ENCODE measurements around the gene SSBP1.
"Not testable (repeated sequence)": the region's sequence is repeated elsewhere in the genome, so short reads cannot be mapped to it uniquely, and the experiment has no call there.

The SSBP1 gene

DNA sequence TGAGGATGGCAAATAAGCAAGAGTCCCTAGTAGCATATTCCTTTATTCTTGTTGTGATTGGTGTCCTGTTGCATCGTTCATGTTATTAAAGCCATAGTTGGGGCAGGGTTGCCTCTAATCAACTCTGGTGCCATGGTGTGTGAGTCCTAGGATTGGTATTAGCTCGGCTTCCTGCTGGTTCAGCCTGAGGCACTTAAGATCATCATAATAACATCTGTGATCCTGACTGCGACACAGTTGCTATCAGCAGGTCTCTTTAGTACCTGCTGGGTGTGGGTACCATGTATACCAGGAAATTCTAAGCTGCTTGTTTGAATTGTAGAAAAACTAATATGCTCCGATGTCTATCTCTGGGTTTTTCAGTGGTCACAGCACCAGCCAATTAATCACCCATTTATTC, 28.4 kb upstream of the SSBP1 start:
- DNase-seq: no peak

DNA sequence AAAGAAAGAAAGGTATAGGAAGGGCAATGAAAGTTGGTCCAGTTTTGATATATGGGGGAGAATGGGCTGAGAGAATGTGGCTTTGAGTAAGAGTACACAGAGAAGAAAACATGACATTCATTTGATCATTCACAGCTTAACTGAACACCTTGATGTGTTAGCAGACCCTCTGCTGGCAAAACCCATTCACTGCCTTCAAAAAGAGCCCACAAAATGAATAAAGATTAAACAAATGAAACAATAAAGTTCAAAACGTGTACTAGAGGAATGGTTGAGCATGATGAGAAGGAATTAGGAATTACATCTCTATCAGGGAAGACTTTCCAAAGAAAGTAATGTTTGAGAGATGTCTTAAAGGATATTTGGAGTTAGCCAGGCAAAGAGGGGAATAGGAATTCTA, 27.9 kb upstream of the SSBP1 start:
- DNase-seq: no peak

DNA sequence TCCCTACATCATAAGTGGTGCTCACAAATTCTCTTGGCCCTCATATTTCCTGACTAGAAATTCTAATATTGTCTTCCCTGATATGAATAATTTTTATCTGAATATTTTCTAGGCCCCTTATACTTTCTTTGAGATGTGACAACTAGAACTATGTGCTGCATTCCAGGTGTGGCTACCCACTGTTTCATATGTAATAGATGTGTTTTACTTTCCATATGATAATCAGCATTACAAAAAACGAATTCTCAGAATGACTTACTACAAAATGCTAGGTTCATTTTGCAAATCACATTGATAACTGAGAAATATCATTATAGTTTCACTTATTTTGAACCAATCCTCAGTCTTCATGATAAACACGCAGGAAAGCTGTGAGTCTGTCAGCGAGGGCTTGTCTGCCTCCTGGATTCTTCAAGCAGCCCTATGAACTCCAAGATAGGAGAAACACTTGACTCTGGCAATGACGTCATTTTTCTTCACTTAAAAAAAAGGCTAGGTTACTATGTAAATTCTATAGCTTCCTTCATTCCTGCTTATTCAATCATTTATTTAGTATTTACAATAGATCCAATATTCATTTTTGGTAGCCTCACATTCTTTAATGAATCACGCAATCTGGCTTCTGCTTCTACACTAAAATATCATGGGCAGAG, 25.4 kb upstream of the SSBP1 start:
- DNase-seq: no peak

DNA sequence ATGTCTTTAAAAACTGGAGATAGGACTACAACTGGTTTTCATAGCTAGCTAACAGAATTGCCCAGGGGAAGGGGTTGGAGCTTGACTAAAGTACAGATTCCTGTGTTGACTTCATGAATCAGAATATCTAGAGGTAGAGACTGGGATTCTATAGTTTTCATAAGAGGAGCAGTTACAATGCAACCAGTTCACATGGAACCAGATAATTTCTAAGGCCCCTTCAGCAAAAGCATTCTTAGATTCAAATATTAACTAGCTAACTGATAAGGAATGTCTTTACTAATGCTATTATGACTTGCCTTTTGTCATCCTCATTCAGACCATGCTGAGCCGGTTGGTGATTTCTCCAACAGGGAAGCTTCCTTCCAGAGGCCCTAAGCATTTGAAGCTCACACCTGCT, 24.3 kb upstream of the SSBP1 start:
- no peak for DNase-seq

DNA sequence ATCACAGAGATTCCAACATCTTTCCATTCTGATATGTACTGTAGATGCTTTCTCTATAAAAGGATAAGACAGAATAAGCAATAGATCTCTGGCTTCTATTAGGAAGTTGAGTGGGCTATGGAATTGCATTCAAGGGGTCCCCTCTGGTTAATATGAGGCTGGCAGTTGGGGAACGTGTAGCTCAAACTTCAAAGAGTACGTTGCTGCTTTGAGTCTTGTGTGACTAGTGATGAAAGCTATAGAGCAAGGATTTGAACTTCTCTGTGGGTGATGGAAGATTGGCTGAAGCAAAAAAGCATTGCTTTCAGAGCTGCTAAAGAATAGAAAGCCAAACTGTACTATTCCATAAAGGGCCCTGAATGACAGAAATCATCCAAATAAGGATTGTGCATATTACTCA, 23.6 kb upstream of the SSBP1 start:
- DNase-seq: no peak

DNA sequence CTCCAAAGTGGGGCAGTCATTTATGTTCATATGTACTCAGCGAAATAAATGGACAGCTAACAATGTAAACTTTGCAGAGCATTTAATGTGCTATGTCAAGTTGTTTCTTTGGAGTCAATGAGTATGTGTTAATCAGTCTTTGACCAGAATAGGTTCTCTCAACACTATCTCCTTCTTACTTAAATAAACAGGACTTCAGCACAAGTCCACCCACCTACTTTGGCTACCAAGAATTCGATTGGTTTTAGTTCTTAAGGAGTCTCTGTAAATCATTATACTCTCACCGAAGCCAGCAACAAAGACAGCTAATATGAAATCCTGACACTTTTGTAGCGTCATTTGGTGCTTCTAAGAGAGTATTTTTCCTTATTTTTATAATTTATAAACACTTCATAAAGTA, 23.1 kb upstream of the SSBP1 start:
- no peak for DNase-seq

DNA sequence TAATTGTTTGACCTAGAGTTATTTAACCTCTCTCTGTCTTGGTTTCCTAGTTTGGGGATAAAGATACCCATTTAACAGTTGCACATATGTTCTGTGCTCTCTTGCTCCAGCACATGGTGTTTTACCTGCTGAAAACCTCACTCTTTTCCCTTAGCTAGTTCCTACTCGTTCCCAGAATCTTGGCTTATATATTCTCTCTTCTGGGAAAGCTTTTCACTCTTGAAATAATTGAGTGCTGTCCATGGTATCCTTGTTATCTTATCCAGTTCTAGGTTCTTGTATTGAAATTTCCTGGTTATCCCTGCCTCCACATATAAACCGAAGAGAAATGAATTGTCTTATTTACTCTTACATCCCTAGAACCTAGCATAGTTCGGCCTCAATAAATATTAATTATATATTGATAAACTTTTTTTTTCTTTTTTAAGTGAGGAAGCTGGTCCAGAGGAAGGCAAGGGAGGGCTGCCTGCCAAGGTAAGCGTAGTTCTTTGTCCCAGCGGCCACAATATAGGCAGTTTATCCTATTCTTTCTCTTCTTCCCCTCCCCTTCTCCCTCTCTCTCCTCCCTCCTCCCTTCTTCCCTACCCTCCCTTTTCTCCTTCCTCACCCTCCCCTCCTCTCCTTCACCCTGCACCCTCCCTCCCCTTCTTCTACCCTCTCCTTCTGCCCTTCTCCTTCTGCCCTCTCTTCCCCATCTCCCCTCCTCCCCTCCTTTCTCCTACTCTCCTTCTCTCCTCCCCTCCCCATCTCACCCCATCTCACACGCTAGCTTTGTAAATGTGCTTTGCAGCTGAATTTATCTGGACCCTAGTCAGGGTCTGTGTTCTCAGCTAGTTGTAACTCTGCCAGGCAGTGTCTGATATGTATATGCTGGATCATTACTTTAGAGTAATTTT, 22.1 kb upstream of the SSBP1 start:
- no peak for DNase-seq

DNA sequence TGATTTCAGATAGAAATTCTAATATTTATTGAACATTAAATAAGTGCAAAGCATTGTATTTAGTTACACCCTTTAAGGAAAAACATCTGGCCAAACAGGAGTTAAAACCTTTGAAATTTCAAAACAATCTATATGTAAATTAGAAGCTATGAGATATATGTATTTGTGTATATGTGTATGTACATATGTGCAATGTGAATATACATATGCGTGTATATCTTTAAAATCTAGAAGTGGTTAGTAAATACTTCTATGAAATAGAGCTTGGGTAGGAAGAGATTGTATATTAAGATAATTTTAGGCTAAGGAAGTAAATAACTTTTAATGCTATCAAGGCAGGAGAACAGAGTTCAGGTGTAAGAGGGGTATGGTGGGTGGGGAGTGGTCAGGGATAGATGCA, 20.7 kb upstream of the SSBP1 start:
- DNase-seq: no peak

DNA sequence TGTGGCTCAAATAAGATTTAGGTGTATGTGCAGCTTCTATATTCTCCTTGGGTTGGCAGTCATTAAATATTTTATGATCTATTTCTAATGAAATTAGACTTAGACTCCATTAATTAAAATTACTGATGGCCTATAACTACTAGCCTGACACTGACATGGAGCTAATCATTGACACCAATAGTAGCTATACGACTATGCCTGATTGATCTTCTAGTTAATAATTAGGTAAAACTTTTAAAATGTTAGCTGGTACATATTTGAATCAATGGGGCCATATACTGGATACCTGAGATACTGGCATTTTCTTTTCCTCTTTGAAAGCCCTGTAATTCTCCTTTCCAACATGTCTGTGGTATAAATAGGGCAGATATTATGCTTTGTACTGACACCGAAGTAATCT, 15.6 kb upstream of the SSBP1 start:
- no peak for DNase-seq

DNA sequence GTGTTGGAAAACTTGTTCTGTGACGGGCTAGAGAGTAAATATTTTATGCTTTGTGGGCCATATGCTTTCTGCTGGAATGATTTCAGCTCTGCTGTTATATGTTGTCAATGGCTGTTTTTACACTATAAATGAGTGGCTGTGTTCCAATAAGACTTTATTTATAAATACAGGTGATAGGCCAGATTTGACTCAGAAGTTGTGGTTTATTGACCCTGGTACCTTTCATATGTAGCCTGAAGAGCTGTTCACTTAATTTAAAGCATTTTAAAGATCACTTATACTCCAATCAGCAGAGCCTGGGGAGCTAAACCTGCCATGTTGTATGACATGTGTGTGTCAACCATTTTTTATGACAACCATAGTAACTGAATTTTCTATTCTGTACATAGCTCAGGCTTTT, 9.1 kb upstream of the SSBP1 start:
- DNase-seq: no peak

DNA sequence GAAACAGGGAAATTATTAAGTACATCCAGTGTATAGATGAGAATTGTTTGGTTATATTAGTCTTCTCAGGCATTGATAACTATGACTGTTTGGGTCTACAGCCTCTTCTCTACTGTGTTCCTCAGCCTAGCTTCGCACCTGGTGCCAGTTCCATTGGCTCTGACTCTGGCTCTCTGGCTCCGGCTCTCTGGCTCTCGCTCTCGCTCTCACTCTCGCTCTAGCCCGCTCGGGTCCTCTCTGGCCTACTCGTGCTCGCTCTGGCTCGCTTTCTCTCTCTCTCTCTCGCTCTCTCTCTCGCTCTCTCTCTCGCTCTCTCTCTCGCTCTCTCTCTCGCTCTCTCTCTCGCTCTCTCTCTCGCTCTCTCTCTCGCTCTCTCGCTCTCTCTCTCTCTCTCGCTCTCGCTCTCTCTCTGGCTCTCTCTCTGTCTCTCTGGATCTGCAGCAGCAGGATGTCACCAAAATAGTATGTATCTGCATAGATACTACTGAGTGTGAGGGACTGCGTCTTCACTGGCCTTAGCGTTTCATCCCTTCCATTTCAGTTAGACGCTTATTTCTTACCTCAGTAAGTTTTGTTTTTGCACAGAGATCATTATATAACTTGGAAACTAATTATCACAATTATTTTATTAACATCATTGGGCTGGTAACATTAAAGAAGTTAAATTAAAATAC, 6.5 kb upstream of the SSBP1 start:
- no peak for DNase-seq

DNA sequence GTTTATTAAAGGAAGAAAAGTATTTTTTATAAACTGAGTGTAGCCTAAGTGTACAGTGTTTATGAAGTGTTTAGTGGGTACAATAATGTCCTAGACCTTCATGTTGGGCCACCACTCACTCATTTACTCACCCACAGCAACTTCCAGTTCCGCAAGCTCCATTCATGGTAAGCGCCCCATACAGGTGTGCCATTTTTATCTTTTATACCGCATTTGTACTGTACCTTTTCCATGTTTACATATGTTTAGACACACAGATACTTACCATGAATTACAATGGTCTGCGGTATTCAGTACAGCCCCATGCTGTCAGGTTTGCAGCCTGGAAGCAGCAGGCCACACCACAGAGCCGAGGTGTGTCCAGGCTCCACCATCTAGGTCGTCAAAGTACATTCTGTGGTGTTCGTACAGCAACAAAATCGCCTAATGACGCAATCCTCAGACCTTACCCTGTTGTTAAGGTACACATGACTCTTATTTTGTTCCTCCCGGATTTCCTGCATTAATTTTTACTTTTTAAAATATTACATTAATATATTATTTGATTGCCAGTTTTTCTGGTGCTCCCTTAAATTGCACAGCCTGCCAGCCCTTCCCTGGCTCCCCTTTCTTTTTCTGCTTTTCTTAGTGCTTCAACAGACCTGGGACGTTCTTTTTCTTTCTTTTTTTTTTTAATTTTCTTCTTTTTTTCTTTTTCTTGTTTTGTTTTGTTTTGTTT, 881 bp upstream of the SSBP1 start:
- no peak for DNase-seq

DNA sequence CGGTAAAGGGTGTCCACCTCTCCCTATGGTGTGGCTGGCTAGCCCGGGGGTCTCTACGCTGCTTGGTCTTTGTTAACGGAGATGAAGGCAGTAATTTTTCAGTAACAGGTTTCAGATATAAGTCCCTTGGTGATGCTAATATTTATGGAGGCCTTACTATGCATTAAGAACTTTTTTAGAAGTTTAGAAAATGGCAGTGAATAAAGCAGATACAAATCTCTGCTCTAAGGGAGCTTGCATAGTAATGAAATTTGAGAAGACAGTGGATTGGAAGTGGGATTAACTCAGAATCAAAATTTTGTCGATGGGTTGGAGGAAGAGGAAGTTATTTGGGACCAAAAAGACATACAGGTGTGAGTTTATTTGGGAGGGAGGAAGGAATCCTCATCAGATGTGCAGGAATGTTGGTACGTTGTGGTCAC, 445 bp downstream of the SSBP1 start:
- no peak for DNase-seq

DNA sequence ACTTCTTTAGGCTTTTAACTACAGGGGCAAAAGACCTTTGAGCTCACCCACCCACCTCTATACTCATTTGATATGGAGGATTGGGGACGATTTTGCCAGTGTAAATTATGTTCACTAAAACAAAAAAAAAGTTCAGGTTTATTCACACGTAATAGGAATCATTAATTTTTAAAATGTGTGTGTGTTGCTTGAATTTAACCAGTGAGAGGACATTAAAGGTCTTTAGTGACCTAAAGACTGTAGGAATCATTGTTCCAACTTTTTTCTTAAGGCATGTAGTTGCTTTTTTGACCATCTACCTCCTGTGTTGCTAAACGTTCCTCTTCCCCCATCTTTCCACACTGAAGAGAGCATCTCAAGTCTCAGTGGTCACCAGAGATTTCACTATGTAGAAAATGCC, 1.1 kb downstream of the SSBP1 start:
- no peak for DNase-seq

DNA sequence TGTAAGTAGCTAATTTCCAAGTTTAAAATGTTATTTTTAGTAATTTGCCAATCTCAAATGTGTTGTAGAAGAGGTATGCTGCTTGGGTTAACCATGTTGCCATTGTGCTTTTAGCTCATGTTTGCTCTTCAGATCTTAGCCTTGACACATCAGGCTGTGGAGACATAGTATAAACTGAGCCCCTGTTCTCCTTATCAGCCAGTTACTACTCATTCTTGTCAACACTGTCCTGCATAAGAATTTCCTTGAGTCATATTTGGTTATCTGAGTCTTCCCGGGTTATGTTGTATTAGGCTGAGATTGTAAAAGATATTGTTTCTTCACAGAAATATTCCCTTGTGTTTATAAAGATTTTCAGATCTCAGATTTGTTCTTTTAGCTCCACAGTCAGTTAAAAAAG, 4.1 kb downstream of the SSBP1 start:
- no peak for DNase-seq

DNA sequence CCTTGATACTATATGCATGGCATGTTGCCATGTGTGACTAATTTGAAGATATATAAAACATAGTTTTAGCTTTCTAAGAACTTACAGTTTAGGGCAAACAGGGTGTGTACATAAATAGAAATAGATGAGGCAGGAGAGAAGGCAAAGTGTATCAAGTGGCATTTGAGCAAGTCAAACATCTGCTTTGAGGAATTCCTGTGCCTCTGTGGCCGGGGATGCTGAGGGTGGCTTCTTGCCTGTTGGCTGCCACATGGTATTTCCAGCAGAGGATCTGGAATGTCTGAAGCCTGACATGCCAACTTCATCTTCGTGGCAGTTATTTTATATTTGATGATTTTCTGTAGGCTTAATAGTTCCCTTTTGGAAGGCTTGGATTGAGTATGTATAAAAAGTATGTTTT, 6.0 kb downstream of the SSBP1 start:
- no peak for DNase-seq

DNA sequence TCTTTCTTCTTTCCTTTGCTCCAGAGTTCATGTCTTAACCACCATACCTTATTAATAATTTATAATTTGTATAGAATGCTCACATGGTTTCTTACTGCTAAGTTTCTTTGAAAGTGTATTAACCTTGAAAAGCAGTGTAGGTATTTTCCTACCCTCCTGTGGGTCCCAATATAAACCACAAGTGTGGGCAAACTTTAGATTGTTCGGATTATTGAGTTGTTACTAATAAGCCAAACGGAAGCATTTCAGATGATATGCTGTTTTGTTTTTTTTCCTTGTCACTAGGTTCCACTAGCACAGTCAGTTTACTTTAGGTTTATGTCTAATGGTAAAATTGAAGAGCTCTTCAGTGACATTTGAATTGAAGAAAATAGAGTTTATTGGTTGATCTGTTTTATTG, 10.2 kb downstream of the SSBP1 start:
- DNase-seq: no peak

DNA sequence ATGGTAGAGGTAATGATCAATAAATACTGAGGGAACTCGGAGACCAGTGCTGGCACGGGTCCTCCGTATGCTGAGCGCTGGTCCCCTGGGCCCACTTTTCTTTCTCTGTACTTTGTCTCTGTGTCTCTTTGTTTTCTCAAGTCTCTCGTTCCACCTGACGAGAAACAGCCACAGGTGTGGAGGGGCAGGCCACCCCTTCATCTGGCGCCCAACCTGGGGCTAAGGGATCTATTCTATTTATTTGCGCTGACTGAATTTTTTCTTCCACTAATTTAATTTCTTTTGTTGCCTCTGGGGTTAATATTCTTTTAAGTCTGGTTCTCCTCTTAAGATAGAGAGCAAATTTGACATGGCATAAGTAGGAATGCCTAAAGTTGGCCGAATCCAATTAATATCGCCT, 13.7 kb downstream of the SSBP1 start:
- DNase-seq: peak; percentile 20

DNA sequence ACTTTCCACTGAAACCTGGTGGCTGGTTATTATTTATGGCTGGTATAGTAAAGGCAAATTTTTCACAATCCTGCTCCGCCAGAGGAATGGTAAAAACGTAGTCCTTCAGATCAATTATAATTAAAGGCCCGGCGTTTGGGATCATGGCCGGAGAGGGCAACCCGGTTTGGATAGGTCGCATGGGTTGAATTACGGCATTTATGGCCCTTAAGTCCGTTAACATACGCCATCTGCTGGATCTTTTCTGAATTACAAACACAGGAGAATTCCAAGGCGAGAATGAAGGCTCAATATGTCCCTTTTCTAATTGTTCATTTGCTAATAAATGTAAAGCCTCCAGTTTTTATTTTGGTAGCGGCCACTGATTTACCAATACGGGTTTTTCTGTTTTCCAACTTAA, 14.5 kb downstream of the SSBP1 start:
- no peak for DNase-seq

DNA sequence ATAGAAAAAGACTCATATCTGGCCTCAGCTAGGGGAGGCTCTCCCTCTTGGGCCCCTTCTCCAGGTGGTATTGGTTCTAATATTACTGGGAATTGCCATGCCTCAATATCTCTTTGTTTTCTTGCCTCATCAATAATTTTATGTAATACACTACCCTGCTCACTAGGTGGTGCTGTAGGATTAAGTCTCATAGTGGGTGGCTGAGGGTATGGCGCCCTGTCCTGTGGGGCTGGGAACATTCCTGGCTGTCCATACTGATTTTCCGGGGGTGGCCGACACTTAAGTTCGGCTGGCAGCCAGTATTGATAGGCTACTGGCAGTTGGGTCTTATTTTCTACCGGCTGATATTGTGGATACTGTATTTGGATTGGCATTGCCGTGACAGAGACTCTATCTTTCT, 16.8 kb downstream of the SSBP1 start:
- DNase-seq: peak; percentile 11

DNA sequence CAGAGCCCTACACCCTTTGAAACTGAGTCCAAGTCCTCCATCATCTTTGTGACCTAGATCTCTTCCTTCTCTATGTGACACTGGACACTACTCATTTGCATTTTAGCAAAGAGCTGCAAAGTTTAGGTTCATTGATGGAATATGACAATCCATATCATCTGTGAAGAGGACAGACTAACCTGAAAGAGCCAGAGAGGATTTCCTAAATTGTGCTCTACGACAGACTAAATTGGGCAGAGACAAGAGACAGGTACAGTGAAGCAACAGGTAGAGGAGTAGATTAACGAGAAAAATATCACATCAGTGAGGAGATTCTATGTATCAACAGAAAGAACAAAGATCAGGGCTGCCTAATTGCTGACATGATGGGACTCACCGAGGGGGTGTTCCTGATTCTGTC, 25.6 kb downstream of the SSBP1 start, which contains the start of gene TAS2R3:
TAS2R3 (plus strand) TSS at position 301 of the 400 bp plus-strand sequence; CDS start at position 363, 62 bp downstream.
- no peak for DNase-seq

DNA sequence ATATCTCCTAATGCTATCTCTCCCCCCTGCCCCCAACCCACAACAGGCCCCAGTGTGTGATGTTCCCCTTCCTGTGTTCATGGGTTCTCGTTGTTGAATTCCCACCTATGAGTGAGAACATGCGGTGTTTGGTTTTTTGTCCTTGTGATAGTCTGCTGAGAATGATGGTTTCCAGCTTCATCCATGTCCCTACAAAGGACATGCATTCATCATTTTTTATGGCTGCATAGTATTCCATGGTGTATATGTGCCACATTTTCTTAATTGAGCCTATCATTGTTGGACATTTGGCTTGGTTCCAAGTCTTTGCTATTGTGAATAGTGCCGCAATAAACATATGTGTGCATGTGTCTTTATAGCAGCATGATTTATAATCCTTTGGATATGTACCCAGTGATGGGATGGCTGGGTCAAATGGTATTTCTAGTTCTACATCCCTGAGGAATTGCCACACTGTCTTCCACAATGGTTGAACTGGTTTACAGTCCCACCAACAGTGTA, 32.0 kb downstream of the SSBP1 start:
- not testable (repeated sequence) for DNase-seq

DNA sequence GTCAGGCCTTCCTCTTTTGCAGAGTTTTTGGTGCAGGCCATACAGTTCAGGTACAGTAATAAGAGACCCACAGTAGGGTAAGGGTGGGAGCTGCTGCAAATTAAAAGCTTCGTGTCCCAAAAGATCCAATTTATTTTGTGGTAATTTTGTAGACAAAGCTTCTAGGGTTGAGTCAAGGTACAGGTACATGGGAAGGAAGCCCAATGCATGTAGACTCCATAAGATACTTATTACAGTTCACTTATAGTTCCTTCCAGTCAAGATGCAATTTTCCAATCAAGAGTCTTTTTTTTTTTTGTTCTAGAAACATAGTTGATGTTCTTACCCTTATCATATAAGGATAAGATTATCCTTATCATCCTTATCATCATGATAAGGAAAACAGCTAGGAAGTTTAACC, 38.2 kb downstream of the SSBP1 start, which contains the start of gene TAS2R4:
TAS2R4 (plus strand) TSS at position 301 of the 400 bp plus-strand sequence. CDS start 1,815 bp downstream, outside the sequence.
- no peak for DNase-seq

Measured in activated CD4-positive, alpha-beta T cell treated with anti-CD3 and anti-CD28 coated beads for 48 hours (primary cell).